Fibroblast of villous mesenchyme (primary cell): ENCODE data around the gene GALM. TPM values are rescaled to one million over a fixed set of nuclear protein-coding genes. Genes with fewer than 3 reads are reported as not detected.

Source experiments
- DNase-seq: peaks from one replicate; pipeline ENCODE4 v3.0.0-alpha.2; 2010; ENCODE audit warnings: low read depth
- H3K4me3 ChIP-seq: 2 replicates; pipeline ENCODE4 v1.5.1; 2011; ENCODE audit warnings: low read depth, mild to moderate bottlenecking, low read length
- total RNA-seq: library from RNA; depleted of rRNA; stranded (reverse); fragments of >200 nt; gene quantifications from 2 replicates; pipeline ENCODE4 v1.2.3, GENCODE V29; 2012
- TF ChIP-seq, protein P1 (sequence below): IDR thresholded peaks from 2 replicates; pipeline ENCODE4 v1.5.1; 2012; ENCODE audit warnings: low read depth, mild to moderate bottlenecking, low read length; ENCODE audit not compliant: insufficient read depth

GALM gene
- total RNA-seq, 1 donor: 19.9 TPM

DNA sequence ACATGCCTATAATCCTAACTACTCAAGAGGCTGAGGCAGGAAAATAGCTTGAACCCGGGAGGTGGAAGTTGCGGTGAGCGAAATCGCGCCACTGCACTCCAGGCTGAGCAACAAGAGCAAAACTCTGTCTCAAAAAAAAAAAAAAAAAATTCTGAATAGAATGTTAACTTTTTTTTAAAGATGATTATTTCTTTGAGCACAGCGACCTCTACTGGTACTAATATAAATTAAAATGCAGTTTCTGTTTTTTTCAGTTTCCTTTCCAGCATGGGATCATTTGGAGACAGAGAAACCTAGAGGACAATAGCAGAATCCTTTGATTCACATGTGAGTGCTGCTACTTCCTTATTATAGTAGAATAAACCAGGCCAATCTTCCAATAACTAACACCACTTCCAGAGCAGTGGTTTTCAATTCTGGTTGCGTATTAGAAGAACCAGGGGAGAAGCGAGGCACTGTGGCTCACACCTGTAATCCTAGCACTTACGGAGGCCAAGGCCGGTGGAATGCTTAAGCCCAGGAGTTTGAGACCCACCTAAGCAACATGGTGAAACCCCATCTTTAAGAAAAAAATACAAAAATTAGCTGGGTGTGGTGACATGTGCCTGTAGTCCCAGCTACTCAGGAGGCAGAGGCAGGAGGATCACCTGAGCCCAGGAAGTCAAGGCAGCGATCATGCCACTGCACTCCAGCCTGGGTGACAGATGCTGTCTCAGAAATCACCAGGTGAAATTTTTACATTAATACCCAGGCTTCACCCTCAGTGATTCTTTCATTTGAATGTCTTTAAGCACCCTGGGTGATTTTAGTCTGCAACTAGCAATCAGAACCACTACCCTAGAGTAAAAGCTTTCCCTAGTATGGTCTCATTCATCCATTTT is 75.2 kb downstream of the GALM start:
- TF ChIP-seq, protein P1, sequence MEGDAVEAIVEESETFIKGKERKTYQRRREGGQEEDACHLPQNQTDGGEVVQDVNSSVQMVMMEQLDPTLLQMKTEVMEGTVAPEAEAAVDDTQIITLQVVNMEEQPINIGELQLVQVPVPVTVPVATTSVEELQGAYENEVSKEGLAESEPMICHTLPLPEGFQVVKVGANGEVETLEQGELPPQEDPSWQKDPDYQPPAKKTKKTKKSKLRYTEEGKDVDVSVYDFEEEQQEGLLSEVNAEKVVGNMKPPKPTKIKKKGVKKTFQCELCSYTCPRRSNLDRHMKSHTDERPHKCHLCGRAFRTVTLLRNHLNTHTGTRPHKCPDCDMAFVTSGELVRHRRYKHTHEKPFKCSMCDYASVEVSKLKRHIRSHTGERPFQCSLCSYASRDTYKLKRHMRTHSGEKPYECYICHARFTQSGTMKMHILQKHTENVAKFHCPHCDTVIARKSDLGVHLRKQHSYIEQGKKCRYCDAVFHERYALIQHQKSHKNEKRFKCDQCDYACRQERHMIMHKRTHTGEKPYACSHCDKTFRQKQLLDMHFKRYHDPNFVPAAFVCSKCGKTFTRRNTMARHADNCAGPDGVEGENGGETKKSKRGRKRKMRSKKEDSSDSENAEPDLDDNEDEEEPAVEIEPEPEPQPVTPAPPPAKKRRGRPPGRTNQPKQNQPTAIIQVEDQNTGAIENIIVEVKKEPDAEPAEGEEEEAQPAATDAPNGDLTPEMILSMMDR: peak; percentile 44
- H3K4me3 ChIP-seq: no peak overlapping the region
- DNase-seq: peak; percentile 48

DNA sequence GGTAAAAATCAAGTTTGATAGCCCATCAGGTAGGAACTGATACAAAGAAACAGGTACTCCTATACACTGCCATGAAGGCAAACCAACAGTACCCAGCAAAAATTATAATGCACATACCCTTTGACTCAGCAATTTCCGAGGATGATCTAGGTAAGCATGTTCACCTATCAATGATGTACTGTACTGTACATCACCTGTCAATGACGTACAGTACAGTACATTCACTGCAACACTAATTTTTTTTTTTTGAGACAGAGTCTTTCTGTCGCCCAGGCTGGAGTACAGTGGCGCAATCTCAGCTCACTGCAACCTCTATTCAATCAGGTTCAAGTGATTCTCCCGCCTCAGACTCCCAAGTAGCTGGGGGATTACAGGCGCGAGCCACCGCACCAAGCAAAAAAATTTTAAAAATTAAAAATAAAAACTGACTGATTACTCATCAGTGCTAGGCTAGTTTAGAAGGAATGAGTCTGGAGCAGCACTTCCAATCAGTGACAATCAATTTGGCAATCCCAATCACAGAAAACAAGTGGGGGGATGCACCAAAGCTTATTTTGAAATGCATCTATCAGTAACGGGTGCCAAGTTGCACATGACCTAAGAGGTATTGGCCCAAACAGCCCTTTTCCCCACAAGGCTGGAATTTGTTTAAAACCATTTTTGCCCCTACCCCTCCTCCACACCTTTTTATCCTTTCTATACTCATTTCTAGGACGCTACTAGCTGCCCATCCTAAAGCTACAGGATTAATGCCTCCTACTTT is 77.1 kb downstream of the GALM start:
- no peak overlapping the region for H3K4me3 ChIP-seq
- DNase-seq: no peak
- TF ChIP-seq, protein P1: no peak

DNA sequence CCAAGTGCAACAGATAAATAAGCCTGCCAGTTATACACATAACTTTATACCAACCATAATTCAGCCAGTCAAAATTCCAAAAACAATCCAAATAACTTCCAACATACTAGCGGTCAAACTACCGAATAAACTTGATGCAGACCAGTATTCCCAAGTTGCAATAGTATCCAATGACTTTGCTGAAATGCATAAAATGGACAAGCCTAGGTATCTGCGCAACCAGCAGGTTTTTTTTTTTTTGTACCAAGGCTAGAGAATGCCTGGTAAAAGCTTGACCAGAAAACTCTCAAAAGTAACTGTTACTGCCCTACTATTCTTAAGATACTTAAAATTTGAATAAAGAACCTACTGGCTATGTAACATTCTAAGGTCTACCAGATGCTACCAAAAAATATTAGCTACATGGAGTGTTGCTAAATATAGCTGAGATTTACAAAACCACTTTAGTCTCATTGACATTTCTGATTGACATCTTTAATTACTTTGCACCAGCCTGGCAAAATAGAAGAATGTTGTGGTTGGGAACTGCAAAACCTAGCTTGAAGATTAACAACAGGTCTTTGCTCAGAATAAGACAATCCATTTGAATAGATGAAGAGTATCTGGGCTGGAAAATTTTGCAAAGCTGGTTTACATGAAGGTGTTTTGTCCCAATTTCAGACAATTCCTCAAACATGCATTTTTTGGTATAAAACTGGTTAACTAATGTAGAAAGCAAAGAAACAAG is 77.9 kb downstream of the GALM start:
- no peak overlapping the region for H3K4me3 ChIP-seq
- DNase-seq: no peak
- TF ChIP-seq, protein P1: no peak

DNA sequence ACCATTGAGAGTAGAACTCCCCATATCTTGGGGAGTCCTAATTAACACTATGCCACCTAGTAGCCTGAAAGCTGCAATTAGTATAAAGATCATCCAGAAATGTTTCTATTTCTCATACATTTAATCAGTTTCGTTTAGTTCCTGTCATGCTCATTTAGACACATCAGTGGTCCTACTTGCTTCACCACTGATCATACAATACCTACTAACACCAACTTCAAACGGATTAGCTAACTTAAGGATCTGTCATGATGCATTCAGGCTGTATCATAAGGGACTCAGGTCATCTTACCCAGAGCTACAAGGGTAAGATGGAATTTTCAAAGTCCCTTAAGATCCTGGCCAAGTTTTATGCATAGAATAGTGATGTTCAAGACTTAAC is 78.5 kb downstream of the GALM start:
- no peak for DNase-seq
- TF ChIP-seq, protein P1: no peak

DNA sequence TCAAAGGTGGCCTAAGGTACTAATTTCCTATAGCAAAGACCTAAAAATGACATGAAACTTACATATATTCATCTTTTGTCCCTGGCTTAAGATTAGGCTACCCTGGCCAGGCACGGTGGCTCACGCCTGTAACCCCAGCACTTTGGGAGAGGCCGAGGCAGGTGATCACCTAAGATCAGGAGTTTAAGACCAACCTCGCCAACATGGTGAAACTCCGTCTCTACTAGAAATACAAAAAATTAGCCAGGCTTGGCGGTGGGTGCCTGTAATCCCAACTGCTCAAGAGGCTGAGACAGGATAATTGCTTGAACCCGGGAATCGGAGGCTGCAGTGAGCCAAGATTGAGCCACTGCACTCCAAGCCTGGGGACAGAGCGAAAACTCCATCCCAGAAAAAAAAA is 79.4 kb downstream of the GALM start:
- TF ChIP-seq, protein P1: no peak
- DNase-seq: no peak
- H3K4me3 ChIP-seq: no peak overlapping the region

More for the DNA sequence above, 78.5 kb downstream of the GALM start:
- no peak overlapping the region for H3K4me3 ChIP-seq

DNA sequence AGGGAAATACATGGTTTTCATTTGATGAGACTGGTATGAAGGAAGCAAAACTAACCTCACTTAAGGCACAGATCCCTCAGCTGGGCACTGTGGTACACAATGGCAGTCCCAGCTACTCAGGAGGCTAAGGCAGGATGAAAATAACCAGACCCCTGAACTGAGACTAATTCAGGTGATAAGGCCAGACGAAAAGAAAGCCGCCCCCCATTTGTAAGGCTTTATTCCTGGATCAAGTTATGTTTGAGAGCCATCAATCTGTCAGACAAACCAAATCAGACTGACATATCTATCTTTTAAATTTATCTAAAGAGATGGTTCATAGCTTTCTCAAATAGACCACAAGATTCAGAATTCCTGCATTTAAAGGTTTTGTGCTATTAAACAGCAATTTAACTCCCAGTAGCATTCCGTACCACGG is 81.1 kb downstream of the GALM start:
- no peak for DNase-seq
- TF ChIP-seq, protein P1: no peak
- no peak overlapping the region for H3K4me3 ChIP-seq
